ENCODE data around the gene NFATC2.

The NFATC2 gene

DNA sequence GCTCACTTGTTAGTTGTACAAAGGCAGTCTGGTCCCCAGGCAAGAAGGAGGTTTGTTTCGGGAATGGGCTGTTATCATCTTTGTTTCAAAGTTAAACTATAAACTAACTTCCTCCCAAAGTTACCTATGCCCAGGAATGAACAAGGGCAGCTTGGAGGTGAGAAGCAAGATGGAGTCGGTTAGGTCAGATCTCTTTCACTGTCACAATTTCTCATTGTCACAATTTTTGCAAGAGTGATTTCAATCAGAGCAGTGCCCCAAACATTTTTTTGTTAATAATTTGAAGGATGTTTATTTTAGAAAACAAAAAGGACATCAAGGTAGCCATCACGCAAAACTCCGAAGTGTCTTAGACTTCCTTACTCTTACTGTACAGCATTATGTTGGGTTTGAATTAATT is 170.8 kb downstream of the NFATC2 start:
- Histone ChIP-seq H3K4me1 (ENCODE audit: control insufficient read depth, insufficient read depth, low read length) (peaks cover 7% of the 10 kb centered on the region; the same call in 1 of the 2 replicates), H3K9me3 (ENCODE audit: control insufficient read depth, insufficient read depth, low read depth, low read length) (no peaks in the 10 kb centered on the region), H3K9ac (ENCODE audit: low read length) (no peak overlapping the region), H3K36me3 (ENCODE audit: control insufficient read depth, insufficient read depth, low read length) (no peaks in the 10 kb centered on the region), H3K27me3 (ENCODE audit: control insufficient read depth, insufficient read depth, low read length) (no peaks in the 10 kb centered on the region), H3K27ac (ENCODE audit: low read depth, low read length) (no peak overlapping the region), H3K4me3 (ENCODE audit: low read depth, low read length) (no peak overlapping the region)

DNA sequence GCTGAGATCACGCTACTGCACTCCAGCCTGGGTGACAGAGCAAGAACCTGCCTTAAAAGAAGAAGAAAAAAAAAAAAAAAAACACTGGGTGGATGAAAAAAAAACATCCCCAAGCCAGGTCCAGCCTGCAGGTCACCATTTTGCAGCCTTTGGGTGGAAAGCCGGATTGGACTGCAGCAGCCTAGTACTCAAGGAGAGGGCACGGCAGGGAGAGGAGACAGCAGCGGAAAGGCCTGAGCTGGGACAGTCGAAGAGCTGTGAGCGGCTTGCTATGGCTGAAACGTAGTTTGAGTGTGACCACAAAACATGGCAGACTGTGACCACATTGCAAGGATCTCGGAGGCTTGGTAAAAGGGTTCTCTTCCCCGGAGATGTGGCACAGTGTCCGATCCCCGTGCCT is 173.0 kb downstream of the NFATC2 start:
- Histone ChIP-seq H3K4me3 (ENCODE audit: low read depth, low read length) (no peak overlapping the region), H3K9ac (ENCODE audit: low read length) (no peak overlapping the region), H3K36me3 (ENCODE audit: control insufficient read depth, insufficient read depth, low read length) (no peaks in the 10 kb centered on the region), H3K9me3 (ENCODE audit: control insufficient read depth, insufficient read depth, low read depth, low read length) (no peaks in the 10 kb centered on the region), H3K27ac (ENCODE audit: low read depth, low read length) (no peak overlapping the region), H3K4me1 (ENCODE audit: control insufficient read depth, insufficient read depth, low read length) (peaks cover 18% of the 10 kb centered on the region; the same call in 1 of the 2 replicates), H3K27me3 (ENCODE audit: control insufficient read depth, insufficient read depth, low read length) (no peaks in the 10 kb centered on the region)

DNA sequence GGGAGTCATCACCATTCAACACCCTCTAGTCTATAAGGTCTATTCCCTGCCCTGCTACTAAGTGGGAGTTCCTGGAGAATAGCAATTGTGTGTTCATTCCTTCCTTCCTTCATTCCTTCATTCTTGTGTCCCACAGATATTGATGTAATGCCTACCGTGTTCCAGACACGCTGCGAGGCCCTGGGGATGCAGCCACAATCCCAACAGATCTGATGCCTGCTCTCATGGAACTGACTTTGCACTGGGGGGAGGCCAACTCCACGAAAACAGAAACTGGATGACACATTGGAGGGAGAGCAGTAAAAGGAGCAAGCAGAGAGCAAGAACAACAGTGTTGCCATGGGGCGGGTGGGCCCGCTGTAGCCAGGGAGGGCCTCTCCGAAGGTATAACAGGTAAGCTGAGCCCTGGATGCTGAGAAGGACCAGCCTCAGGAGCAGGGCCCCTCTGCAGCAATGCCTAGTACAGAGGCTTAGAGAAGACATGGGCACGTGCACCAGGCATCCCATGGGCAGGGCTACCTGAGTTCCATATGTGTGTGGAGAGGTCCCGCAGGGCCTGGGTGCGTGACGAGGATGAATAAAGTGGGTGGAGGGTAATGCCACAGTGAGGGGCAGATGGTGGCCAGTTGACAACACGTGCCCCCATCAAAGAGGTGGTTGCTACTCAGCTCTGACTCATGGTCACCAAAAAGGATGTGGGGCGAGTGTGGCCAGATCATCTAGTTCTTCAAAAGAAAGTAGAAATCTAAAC is 173.9 kb downstream of the NFATC2 start:
- H3K27ac ChIP-seq (ENCODE audit: low read depth, low read length) = no peak overlapping the region
- no peaks in the 10 kb centered on the region for H3K36me3 ChIP-seq (ENCODE audit: control insufficient read depth, insufficient read depth, low read length)
- H3K4me1 ChIP-seq (ENCODE audit: control insufficient read depth, insufficient read depth, low read length) = peaks cover 18% of the 10 kb centered on the region; the same call in 1 of the 2 replicates
- H3K9ac ChIP-seq (ENCODE audit: low read length) = no peak overlapping the region
- no peaks in the 10 kb centered on the region for H3K27me3 ChIP-seq (ENCODE audit: control insufficient read depth, insufficient read depth, low read length)
- H3K4me3 ChIP-seq (ENCODE audit: low read depth, low read length) = no peak overlapping the region
- 0 out of 2 replicates have a peak, but pooled peaks cover 5% of the 10 kb centered on the region for H3K9me3 ChIP-seq (ENCODE audit: control insufficient read depth, insufficient read depth, low read depth, low read length)

DNA sequence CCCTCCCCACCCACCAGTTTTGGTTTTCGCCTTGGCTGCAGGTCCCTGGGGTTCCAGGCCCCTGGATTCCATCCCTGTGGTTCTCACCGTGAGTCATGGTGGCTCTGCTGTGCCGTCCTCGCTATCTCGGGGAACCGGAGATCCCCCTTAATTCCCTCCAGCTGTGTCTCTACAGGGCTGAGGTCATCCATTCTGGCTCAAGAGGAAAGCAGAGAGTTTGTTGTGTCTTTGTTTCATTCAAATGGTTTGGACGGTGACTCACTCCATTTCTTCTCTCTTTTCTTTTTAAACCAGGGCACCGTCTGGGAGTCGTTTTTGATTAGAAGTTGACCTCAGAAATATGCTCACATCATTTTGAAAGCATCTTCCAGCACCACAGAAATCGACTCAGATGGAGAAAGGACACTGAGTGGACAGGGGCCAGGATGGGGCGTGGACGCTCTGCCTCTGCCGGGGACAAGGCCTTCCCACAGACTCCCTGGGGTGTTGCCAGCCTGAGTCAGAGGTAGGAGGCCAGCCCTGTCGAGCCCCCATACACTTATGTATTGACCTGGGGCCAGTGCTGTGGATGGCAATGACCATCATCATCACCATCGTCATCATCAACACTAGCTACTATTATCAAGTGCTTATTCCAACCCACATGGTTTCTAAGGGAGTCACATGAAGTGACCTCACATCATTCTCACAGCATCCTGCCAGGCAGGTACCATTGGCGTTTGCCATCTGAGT is 176.2 kb downstream of the NFATC2 start:
- H3K4me3 ChIP-seq (ENCODE audit: low read depth, low read length) = no peak overlapping the region
- no peaks in the 10 kb centered on the region for H3K36me3 ChIP-seq (ENCODE audit: control insufficient read depth, insufficient read depth, low read length)
- peaks cover 18% of the 10 kb centered on the region; the same call in 1 of the 2 replicates for H3K4me1 ChIP-seq (ENCODE audit: control insufficient read depth, insufficient read depth, low read length)
- peaks cover 9% of the 10 kb centered on the region; the same call in 1 of the 2 replicates for H3K9me3 ChIP-seq (ENCODE audit: control insufficient read depth, insufficient read depth, low read depth, low read length)
- H3K27me3 ChIP-seq (ENCODE audit: control insufficient read depth, insufficient read depth, low read length) = no peaks in the 10 kb centered on the region
- peak overlapping the region; percentile 51 for H3K9ac ChIP-seq (ENCODE audit: low read length)
- peak overlapping the region; percentile 51; the same call in 1 of the 2 replicates for H3K27ac ChIP-seq (ENCODE audit: low read depth, low read length)

DNA sequence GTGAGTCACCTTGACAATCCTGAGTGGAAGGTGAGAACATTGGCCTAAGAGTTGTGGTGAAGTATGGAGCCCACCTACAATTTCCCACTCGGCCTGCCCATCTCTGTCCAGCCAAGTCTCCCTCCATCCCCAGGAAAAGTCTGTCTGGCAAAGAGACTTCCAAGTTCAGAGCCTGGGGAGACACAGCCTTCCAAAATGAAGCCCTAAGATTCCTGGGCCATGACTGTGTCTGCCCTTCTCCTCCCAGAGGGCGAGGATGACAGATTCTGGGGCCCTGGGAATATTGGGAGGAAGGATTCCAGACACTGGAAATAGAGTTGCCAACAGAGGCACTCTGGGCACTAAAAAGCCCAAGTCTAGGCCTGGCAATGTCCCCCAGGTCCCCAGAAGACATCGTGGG is 176.8 kb downstream of the NFATC2 start:
- H3K9ac ChIP-seq (ENCODE audit: low read length) = peak overlapping the region; percentile 51
- H3K27ac ChIP-seq (ENCODE audit: low read depth, low read length) = peak overlapping the region; percentile 51; the same call in 1 of the 2 replicates
- H3K36me3 ChIP-seq (ENCODE audit: control insufficient read depth, insufficient read depth, low read length) = no peaks in the 10 kb centered on the region
- H3K4me3 ChIP-seq (ENCODE audit: low read depth, low read length) = no peak overlapping the region
- no peaks in the 10 kb centered on the region for H3K27me3 ChIP-seq (ENCODE audit: control insufficient read depth, insufficient read depth, low read length)
- peaks cover 9% of the 10 kb centered on the region; the same call in 1 of the 2 replicates for H3K9me3 ChIP-seq (ENCODE audit: control insufficient read depth, insufficient read depth, low read depth, low read length)
- peaks cover 18% of the 10 kb centered on the region; the same call in 1 of the 2 replicates for H3K4me1 ChIP-seq (ENCODE audit: control insufficient read depth, insufficient read depth, low read length)

DNA sequence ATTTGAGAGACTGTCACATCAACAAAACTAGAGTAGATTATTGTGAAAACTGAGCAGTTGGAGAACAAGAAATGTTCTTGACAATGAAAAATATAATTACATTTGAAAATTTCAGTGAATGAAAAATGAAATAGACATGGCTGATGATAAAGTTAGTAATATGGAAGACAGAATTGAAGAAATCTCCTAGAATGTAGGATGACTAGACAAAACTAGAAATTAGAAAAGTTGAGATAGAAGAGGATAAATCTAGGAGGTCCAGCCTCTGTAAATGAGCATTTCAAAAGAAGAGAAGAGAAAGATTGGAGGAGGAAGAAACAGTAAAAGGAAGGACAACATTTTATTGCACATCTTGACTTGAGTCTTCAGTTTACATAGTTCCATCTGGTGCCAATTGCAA is 178.7 kb downstream of the NFATC2 start:
- no peak overlapping the region for H3K4me3 ChIP-seq (ENCODE audit: low read depth, low read length)
- peaks cover 18% of the 10 kb centered on the region; the same call in 1 of the 2 replicates for H3K4me1 ChIP-seq (ENCODE audit: control insufficient read depth, insufficient read depth, low read length)
- no peaks in the 10 kb centered on the region for H3K27me3 ChIP-seq (ENCODE audit: control insufficient read depth, insufficient read depth, low read length)
- H3K27ac ChIP-seq (ENCODE audit: low read depth, low read length) = no peak overlapping the region
- no peak overlapping the region for H3K9ac ChIP-seq (ENCODE audit: low read length)
- H3K36me3 ChIP-seq (ENCODE audit: control insufficient read depth, insufficient read depth, low read length) = no peaks in the 10 kb centered on the region
- peaks cover 9% of the 10 kb centered on the region; the same call in 1 of the 2 replicates for H3K9me3 ChIP-seq (ENCODE audit: control insufficient read depth, insufficient read depth, low read depth, low read length)

DNA sequence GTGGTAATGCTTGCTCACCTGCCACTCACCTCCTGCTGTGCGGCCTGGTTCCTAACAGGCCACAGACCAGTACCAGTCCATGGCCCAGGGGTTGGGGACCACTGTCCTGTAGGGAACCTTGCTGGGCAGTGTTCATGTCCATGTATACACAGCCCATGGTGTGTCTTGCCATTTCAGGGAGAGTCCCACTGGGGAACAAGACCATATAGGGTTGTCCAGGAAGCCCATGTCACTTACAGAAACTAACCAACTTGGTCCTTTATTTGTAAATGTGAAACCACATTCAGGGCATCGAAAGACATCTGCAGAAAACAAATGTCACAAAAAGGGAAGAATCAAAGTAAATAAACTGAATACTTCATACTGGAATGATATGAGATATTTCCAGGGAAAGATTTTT is 179.1 kb downstream of the NFATC2 start:
- no peak overlapping the region for H3K4me3 ChIP-seq (ENCODE audit: low read depth, low read length)
- no peak overlapping the region for H3K27ac ChIP-seq (ENCODE audit: low read depth, low read length)
- peaks cover 9% of the 10 kb centered on the region; the same call in 1 of the 2 replicates for H3K9me3 ChIP-seq (ENCODE audit: control insufficient read depth, insufficient read depth, low read depth, low read length)
- H3K27me3 ChIP-seq (ENCODE audit: control insufficient read depth, insufficient read depth, low read length) = no peaks in the 10 kb centered on the region
- H3K9ac ChIP-seq (ENCODE audit: low read length) = no peak overlapping the region
- H3K36me3 ChIP-seq (ENCODE audit: control insufficient read depth, insufficient read depth, low read length) = no peaks in the 10 kb centered on the region
- H3K4me1 ChIP-seq (ENCODE audit: control insufficient read depth, insufficient read depth, low read length) = peaks cover 18% of the 10 kb centered on the region; the same call in 1 of the 2 replicates

DNA sequence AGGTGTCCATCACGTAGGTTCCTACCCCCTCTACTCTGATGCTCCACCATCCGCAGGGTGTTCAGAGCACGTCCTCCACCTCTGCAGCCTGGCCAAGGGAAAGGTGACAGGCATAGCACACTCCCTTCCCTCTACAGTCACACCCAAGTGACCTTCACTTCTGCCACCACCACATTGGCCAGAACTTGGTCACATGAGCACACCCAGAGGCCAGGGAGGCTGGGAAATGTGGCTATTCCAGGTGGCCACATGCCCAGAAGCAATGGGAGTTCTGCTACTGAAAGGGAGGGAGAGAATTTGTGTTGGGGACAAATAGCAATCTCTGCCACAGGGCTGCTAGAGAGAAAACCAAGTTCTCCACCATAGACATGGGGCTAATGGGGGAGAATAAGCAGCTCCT is 180.3 kb downstream of the NFATC2 start:
- Histone ChIP-seq H3K9ac (ENCODE audit: low read length) (no peak overlapping the region), H3K4me3 (ENCODE audit: low read depth, low read length) (no peak overlapping the region), H3K27me3 (ENCODE audit: control insufficient read depth, insufficient read depth, low read length) (no peaks in the 10 kb centered on the region), H3K27ac (ENCODE audit: low read depth, low read length) (no peak overlapping the region), H3K9me3 (ENCODE audit: control insufficient read depth, insufficient read depth, low read depth, low read length) (peaks cover 9% of the 10 kb centered on the region; the same call in 1 of the 2 replicates), H3K4me1 (ENCODE audit: control insufficient read depth, insufficient read depth, low read length) (peaks cover 17% of the 10 kb centered on the region; the same call in 1 of the 2 replicates), H3K36me3 (ENCODE audit: control insufficient read depth, insufficient read depth, low read length) (no peaks in the 10 kb centered on the region)

DNA sequence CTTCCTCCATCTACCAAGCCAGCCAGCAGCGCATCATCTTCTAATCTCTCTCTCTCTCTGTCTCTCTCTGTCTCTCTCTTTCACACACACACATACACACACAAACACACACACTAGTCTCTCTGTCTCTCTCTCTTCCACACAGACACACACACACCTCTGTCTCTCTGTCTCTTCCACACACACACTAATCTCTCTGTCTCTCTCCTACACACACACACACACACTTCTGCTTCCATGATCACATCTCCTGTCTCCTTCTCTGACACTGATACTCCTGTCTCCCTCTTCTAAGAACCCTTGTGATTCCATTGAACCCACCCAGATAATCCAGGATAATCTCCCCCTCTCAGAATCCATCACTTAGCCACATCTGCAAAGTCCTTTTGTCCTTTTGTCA is 181.3 kb downstream of the NFATC2 start:
- no peak overlapping the region for H3K9ac ChIP-seq (ENCODE audit: low read length)
- no peaks in the 10 kb centered on the region for H3K36me3 ChIP-seq (ENCODE audit: control insufficient read depth, insufficient read depth, low read length)
- no peak overlapping the region for H3K4me3 ChIP-seq (ENCODE audit: low read depth, low read length)
- H3K9me3 ChIP-seq (ENCODE audit: control insufficient read depth, insufficient read depth, low read depth, low read length) = peaks cover 9% of the 10 kb centered on the region; the same call in 1 of the 2 replicates
- H3K27ac ChIP-seq (ENCODE audit: low read depth, low read length) = no peak overlapping the region
- H3K4me1 ChIP-seq (ENCODE audit: control insufficient read depth, insufficient read depth, low read length) = peaks cover 7% of the 10 kb centered on the region; the same call in 1 of the 2 replicates
- H3K27me3 ChIP-seq (ENCODE audit: control insufficient read depth, insufficient read depth, low read length) = no peaks in the 10 kb centered on the region

DNA sequence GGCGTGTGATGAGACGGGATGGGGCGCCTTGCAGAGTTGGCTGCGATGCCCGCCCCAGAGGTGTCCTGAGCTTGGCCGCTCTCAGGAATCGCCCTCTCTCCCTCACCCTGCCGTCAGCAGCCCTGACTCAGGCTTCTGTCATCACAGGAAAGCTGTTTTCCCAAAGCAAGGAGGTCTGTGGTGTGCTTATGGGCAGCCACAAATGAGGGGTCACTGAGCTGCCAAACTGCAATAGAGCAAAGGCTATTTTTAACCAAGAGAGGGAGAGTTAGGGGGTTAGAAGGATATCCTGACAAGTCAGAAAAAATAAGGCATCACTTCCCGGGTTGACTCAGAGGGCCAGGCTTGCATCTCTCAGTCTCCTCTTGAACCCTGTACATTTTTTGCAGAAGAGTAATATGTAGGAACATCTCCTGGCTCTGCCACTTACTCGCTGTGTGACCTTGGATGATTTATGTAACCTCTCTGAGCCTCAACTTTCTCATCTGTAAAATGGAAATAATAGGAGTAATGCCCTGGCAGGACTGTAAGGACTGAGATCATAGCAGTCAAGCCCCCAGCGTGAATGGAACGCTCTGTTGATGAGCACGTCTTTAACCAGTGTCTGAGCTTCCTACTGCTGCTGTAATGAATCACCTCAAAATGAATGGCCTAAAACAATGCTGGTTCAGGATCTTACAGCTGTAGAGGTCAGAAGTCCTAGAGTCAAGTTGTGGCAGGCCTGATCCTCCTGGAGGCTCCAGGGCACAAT is 181.9 kb downstream of the NFATC2 start:
- no peak overlapping the region for H3K4me3 ChIP-seq (ENCODE audit: low read depth, low read length)
- no peaks in the 10 kb centered on the region for H3K36me3 ChIP-seq (ENCODE audit: control insufficient read depth, insufficient read depth, low read length)
- H3K4me1 ChIP-seq (ENCODE audit: control insufficient read depth, insufficient read depth, low read length) = peaks cover under 1% of the 10 kb centered on the region; the same call in 1 of the 2 replicates
- H3K27ac ChIP-seq (ENCODE audit: low read depth, low read length) = no peak overlapping the region
- H3K9ac ChIP-seq (ENCODE audit: low read length) = no peak overlapping the region
- H3K27me3 ChIP-seq (ENCODE audit: control insufficient read depth, insufficient read depth, low read length) = no peaks in the 10 kb centered on the region
- peaks cover 9% of the 10 kb centered on the region; the same call in 1 of the 2 replicates for H3K9me3 ChIP-seq (ENCODE audit: control insufficient read depth, insufficient read depth, low read depth, low read length)
